Mononuclear cell (primary cell): ENCODE measurements around the gene SEMA4B. TPM values are rescaled to one million over a fixed set of nuclear protein-coding genes. Genes with fewer than 3 reads are reported as not detected.

Experiments used
- H3K27me3 ChIP-seq: 2 replicates; pipeline ENCODE4 v1.6.0; 2011; ENCODE audit warnings: low read length, control low read depth; ENCODE audit not compliant: insufficient read depth
- H3K4me1 ChIP-seq: 2 replicates; pipeline ENCODE4 v1.5.1; 2011; ENCODE audit warnings: mild to moderate bottlenecking, low read length, control low read depth; ENCODE audit not compliant: insufficient read depth
- H3K4me3 ChIP-seq: 2 replicates; pipeline ENCODE4 v1.5.1; 2011; ENCODE audit warnings: mild to moderate bottlenecking, low read length, moderate library complexity
- H3K9me3 ChIP-seq: 2 replicates; pipeline ENCODE4 v1.5.1; 2011; ENCODE audit warnings: low read depth, mild to moderate bottlenecking, control low read depth, low read length
- total RNA-seq: library from RNA; depleted of rRNA; stranded (reverse); fragments of >200 nt; gene quantifications from one replicate; pipeline ENCODE4 v1.2.3, GENCODE V29; 2012

The SEMA4B gene
- total RNA-seq, 1 donor: 7.9 TPM

DNA sequence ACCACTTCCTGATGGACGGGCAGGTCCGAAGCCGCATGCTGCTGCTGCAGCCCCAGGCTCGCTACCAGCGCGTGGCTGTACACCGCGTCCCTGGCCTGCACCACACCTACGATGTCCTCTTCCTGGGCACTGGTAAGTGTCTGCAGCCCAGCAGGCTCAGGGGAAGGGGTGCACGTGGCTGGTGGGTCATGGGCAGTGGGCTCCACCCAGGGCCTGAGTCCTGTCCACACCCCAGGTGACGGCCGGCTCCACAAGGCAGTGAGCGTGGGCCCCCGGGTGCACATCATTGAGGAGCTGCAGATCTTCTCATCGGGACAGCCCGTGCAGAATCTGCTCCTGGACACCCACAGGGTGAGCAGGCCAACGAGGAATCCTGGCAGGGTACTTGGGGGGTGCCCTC, 23.9 kb downstream of the SEMA4B start:
- no peak overlapping the region for H3K4me3 ChIP-seq
- no peaks in the 10 kb centered on the region for H3K27me3 ChIP-seq
- no peaks in the 10 kb centered on the region for H3K9me3 ChIP-seq
- peaks cover 6% of the 10 kb centered on the region for H3K4me1 ChIP-seq

- H3K4me1 ChIP-seq: peaks cover 12% of the 10 kb centered on the region
- no peaks in the 10 kb centered on the region for H3K9me3 ChIP-seq
- no peak overlapping the region for H3K4me3 ChIP-seq
- no peaks in the 10 kb centered on the region for H3K27me3 ChIP-seq
These were observed 24.5 kb downstream of the SEMA4B start for GRCh38 chr15:90225504-90226234.

- Histone ChIP-seq H3K4me3 (no peak overlapping the region), H3K27me3 (no peaks in the 10 kb centered on the region), H3K4me1 (peaks cover 29% of the 10 kb centered on the region), H3K9me3 (no peaks in the 10 kb centered on the region)
These were observed 26.2 kb downstream of the SEMA4B start for GRCh38 chr15:90227336-90227735.

GRCh38 chr15:90227816-90228772, 27.0 kb downstream of the SEMA4B start:
- no peaks in the 10 kb centered on the region for H3K27me3 ChIP-seq
- H3K4me3 ChIP-seq: no peak overlapping the region
- H3K4me1 ChIP-seq: peaks cover 36% of the 10 kb centered on the region
- H3K9me3 ChIP-seq: no peaks in the 10 kb centered on the region

GRCh38 chr15:90228960-90229359, 27.8 kb downstream of the SEMA4B start:
- Histone ChIP-seq H3K4me1 (peaks cover 38% of the 10 kb centered on the region), H3K4me3 (no peak overlapping the region), H3K27me3 (no peaks in the 10 kb centered on the region), H3K9me3 (no peaks in the 10 kb centered on the region)

DNA sequence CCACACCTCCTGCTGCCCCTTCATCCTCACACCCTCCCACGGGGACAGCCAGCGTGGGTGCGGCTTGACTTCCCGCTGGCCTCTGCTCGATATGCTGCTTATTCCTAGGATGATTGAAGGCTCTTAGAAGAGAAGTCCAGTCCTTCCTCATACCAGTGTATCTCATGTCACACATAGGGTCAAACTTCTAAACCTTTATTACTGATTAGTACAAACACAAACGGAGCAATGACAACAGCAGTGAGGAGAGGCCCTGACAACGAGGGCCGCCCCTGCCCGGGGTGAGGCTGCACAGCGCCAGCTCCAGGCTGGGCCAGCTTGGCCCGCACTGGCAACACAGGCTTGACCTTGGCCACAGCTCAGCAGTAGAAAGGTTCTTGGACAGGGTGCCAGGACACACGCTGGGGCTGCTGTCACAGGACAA, 29.0 kb downstream of the SEMA4B start:
- Histone ChIP-seq H3K4me3 (no peak overlapping the region), H3K9me3 (no peaks in the 10 kb centered on the region), H3K4me1 (peaks cover 46% of the 10 kb centered on the region), H3K27me3 (no peaks in the 10 kb centered on the region)

DNA sequence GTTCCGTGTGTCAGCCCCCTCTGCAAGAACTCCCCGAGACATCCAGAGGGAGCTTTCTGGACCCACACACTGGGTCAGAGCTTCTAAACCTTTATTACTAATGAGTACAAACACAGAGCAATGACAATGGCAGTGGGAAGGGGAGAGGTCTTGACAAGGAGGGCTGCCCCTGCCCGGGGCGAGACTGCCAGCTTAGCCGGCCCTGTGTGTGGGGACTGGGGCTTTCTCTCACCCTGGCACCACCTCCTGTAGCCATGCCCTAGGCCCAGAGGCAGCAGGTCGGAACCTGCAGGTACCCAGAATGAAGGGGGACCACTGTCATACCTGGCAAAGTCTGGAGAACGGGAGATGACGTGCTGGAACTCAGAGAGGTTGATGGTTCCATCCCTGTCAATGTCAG, 29.5 kb downstream of the SEMA4B start:
- Histone ChIP-seq H3K9me3 (no peaks in the 10 kb centered on the region), H3K27me3 (no peaks in the 10 kb centered on the region), H3K4me1 (peaks cover 47% of the 10 kb centered on the region), H3K4me3 (no peak overlapping the region)

DNA sequence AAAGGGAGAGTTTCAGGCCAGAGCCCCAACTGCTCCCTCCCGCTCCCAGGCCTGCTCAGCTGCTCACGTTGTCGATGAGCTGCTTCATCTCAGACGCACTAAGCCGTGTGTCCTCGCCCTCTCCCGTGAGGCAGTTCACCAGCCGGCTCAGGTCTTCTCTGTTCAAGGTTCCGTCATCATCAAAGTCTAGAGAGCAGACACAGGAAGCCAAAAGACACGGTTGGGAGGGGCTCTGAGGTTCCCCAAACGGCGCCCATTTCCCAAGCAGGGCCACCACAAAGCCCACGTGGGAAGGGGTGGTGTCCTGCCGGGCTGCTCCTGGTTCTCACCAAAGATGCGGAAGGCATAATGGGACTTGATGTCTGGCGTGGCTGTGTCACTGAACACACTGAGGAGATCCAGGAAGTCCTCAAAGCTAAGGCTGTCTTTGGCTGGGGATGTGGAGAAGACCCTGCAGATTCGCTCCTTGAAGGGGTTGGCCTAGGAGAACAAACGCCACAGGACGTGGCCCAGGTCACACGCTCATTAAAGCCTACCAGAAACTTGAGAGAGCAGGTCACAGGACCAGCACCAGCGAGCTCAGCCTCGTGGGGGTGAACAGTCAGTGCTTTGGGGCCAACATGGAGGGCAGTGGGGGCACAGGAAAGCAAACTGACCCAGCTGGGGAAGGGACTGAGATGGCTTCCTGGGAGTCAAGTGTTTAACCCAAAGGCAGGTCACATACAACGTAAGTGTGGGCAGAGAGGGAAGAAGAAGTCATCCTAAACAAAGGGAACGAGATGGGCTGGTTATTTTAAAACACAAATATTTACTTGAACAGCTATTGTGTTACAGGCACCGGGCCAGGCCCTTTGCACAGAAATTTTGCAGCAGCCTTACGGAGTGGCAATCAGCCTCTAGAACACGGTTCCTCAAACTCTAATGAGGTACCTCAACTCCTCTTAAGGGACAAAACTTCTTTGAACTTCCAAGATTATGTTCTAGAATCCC, 30.2 kb downstream of the SEMA4B start:
- Histone ChIP-seq H3K27me3 (no peaks in the 10 kb centered on the region), H3K9me3 (no peaks in the 10 kb centered on the region), H3K4me3 (no peak overlapping the region), H3K4me1 (peaks cover 47% of the 10 kb centered on the region)

- no peak overlapping the region for H3K4me3 ChIP-seq
- peaks cover 47% of the 10 kb centered on the region for H3K4me1 ChIP-seq
- H3K9me3 ChIP-seq: no peaks in the 10 kb centered on the region
- no peaks in the 10 kb centered on the region for H3K27me3 ChIP-seq
These were observed 31.1 kb downstream of the SEMA4B start for GRCh38 chr15:90232196-90232595.

DNA sequence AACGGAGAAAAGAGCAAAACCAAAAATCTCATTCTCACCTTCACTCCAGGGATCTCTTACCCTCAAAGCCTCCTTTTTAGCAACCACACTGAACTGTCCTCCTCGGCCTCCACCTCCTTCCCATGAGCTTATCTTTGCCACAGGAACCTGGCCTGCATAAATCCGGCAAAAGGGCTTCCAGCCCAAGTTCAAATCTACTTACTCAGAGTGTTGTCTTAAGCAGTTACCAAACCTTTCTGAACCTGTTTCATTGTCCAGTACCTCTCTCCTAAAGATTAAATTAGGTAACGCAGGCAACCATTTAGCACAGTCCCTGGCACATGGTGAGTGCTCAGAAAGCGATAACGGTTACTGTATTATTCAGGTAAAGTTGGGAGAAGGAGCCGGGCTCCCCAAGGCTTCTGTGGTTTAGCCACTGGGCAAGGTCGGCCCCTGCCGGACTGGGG, 31.8 kb downstream of the SEMA4B start:
- H3K4me1 ChIP-seq: peaks cover 47% of the 10 kb centered on the region
- H3K27me3 ChIP-seq: no peaks in the 10 kb centered on the region
- no peaks in the 10 kb centered on the region for H3K9me3 ChIP-seq

GRCh38 chr15:90233387-90234095, 32.4 kb downstream of the SEMA4B start, which contains the start of gene CIB1:
TSS of gene CIB1 (minus strand) at chr15:90233941. CDS start at chr15:90233885, 56 bp downstream.
- H3K4me1 ChIP-seq: peaks cover 47% of the 10 kb centered on the region
- H3K27me3 ChIP-seq: no peaks in the 10 kb centered on the region
- H3K9me3 ChIP-seq: no peaks in the 10 kb centered on the region
- peak within 1 kb of the TSS; percentile 78 for H3K4me3 ChIP-seq

More for the DNA sequence above, 31.8 kb downstream of the SEMA4B start:
- H3K4me3 ChIP-seq: peak overlapping the region; percentile 78

- Histone ChIP-seq H3K9me3 (no peaks in the 10 kb centered on the region), H3K4me1 (peaks cover 47% of the 10 kb centered on the region), H3K4me3 (peak within 1 kb of the TSS; percentile 78), H3K27me3 (no peaks in the 10 kb centered on the region)
These were observed 33.2 kb downstream of the SEMA4B start, which contains the start of gene GDPGP1 for GRCh38 chr15:90234096-90234988. TSS of gene GDPGP1 (plus strand) at chr15:90234209. CDS start at chr15:90240909, 6,700 bp downstream.

DNA sequence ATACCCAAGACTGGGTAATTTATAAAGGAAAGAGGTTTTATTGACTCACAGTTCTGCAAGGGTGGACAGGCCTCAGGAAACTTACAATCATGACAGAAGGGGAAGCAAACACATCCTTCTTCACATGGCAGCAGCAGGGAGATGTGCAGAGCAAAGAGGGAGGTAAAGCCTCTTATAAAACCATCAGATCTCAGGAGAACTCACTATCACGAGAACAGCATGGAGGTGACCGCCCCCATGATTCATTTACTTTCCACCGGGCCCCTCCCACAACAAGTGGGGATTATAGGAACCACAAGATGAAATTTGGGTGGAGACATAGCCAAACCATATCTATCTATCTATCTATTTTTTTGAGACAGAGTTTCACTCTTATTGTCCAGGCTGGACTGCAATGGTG, 38.2 kb downstream of the SEMA4B start:
- Histone ChIP-seq H3K9me3 (no peaks in the 10 kb centered on the region), H3K27me3 (no peaks in the 10 kb centered on the region), H3K4me1 (peaks cover 8% of the 10 kb centered on the region), H3K4me3 (no peak overlapping the region)
